Cerebellar nuclear complex (tissue), 1 donor: Measurements from ENCODE around the gene EDN3.
"Not testable (repeated sequence)": the region's sequence is repeated elsewhere in the genome, so short reads cannot be mapped to it uniquely, and the experiment has no call there.

ENCODE experiments used
- DNase-seq, 2 experiments: peaks; one replicate each; lab custom pipeline; 2025; lab: John Stamatoyannopoulos, UW

The EDN3 gene

GRCh38 chr20:59336540-59336939, 36.1 kb downstream of the EDN3 start:
- no peak for DNase-seq

GRCh38 chr20:59338444-59338843, 38.0 kb downstream of the EDN3 start:
- not testable (repeated sequence) for DNase-seq

GRCh38 chr20:59340201-59340885, 39.9 kb downstream of the EDN3 start:
- DNase-seq = no peak

GRCh38 chr20:59341285-59342022, 41.0 kb downstream of the EDN3 start:
- not testable (repeated sequence) for DNase-seq

GRCh38 chr20:59342023-59342957, 41.9 kb downstream of the EDN3 start:
- no peak for DNase-seq

GRCh38 chr20:59346061-59346460, 45.6 kb downstream of the EDN3 start:
- DNase-seq = no peak

- no peak for DNase-seq
Observed at GRCh38 chr20:59349277-59349676, 48.9 kb downstream of the EDN3 start.

GRCh38 chr20:59350330-59351156, 50.1 kb downstream of the EDN3 start:
- DNase-seq = no peak

- DNase-seq = no peak
Observed at GRCh38 chr20:59351157-59352040, 51.0 kb downstream of the EDN3 start.

GRCh38 chr20:59352541-59352940, 52.1 kb downstream of the EDN3 start:
- no peak for DNase-seq

GRCh38 chr20:59352990-59353389, 52.6 kb downstream of the EDN3 start:
- DNase-seq = no peak

GRCh38 chr20:59354460-59354859, 54.0 kb downstream of the EDN3 start:
- DNase-seq = no peak

GRCh38 chr20:59355242-59355641, 54.8 kb downstream of the EDN3 start:
- no peak for DNase-seq

GRCh38 chr20:59356662-59357165, 56.3 kb downstream of the EDN3 start:
- no peak for DNase-seq

- DNase-seq = not testable (repeated sequence)
Observed at GRCh38 chr20:59358793-59359192, 58.4 kb downstream of the EDN3 start.

- no peak for DNase-seq
Observed at GRCh38 chr20:59359906-59360725, 59.7 kb downstream of the EDN3 start.

- no peak for DNase-seq
Observed at GRCh38 chr20:59360934-59361333, 60.5 kb downstream of the EDN3 start.

GRCh38 chr20:59361411-59361810, 61.0 kb downstream of the EDN3 start:
- DNase-seq = no peak

GRCh38 chr20:59363101-59363500, 62.7 kb downstream of the EDN3 start:
- DNase-seq = no peak
